CD4-positive, CD25-positive, alpha-beta regulatory T cell (primary cell): ENCODE measurements around the gene NR3C2. TPM values are rescaled to one million over a fixed set of nuclear protein-coding genes. Genes with fewer than 3 reads are reported as not detected.

Experiments
- ATAC-seq, 2 donors: fragments of 150-1000 bp; cut with Tn5 transposase; one replicate each; pipeline ENCODE4 v1.10.0; 2021; ENCODE audit warnings: low read depth in 2 of 2, moderate number of reproducible peaks in 2 of 2, moderate library complexity in 1 of 2
- DNase-seq, 3 donors: peaks; one replicate each; pipeline versions ENCODE4 v3.0.0 to v3.0.0-alpha.2; 2012 to 2022; ENCODE audit warnings: mixed read lengths in 1 of 3
- H3K27ac ChIP-seq: one replicate; pipeline ENCODE4 v1.7.0; 2013; ENCODE audit warnings: mild to moderate bottlenecking, low read length; ENCODE audit not compliant: insufficient read depth, poor library complexity, severe bottlenecking
- H3K27me3 ChIP-seq: one replicate; pipeline ENCODE4 v1.7.0; 2013; ENCODE audit warnings: low read length; ENCODE audit not compliant: control insufficient read depth, insufficient read depth
- H3K36me3 ChIP-seq: one replicate; pipeline ENCODE4 v1.7.0; 2013; ENCODE audit warnings: mild to moderate bottlenecking, low read length, moderate library complexity; ENCODE audit not compliant: control insufficient read depth, insufficient read depth
- H3K4me1 ChIP-seq: 2 replicates; pipeline ENCODE4 v1.7.0; 2013; ENCODE audit warnings: mild to moderate bottlenecking, low read length; ENCODE audit not compliant: insufficient read depth, control insufficient read depth, poor library complexity, severe bottlenecking
- H3K4me3 ChIP-seq: one replicate; pipeline ENCODE4 v1.7.0; 2013; ENCODE audit warnings: low read depth, mild to moderate bottlenecking, low read length, moderate library complexity
- H3K9me3 ChIP-seq, 2 experiments: 1 replicate in 1 of 2; 2 replicates in 1 of 2; pipeline ENCODE4 v1.7.0; 2013; ENCODE audit warnings: low read length in 2 of 2, mild to moderate bottlenecking in 1 of 2, moderate library complexity in 1 of 2; ENCODE audit not compliant: control insufficient read depth in 2 of 2
- H3K27ac Mint-ChIP-seq, 3 donors: one replicate each; pipeline ENCODE4 v1.8.0; 2020 to 2022; ENCODE audit warnings: mild to moderate bottlenecking in 3 of 3, mixed read lengths in 3 of 3, moderate library complexity in 2 of 3
- H3K27me3 Mint-ChIP-seq: one replicate; pipeline ENCODE4 v1.8.0; 2022; ENCODE audit warnings: mild to moderate bottlenecking, mixed read lengths
- H3K36me3 Mint-ChIP-seq: one replicate; pipeline ENCODE4 v1.8.0; 2020; ENCODE audit warnings: mixed read lengths
- H3K4me1 Mint-ChIP-seq, 4 donors: one replicate each; pipeline ENCODE4 v1.8.0; 2020 to 2022; ENCODE audit warnings: mixed read lengths in 4 of 4, mild to moderate bottlenecking in 1 of 4
- H3K4me3 Mint-ChIP-seq, 4 donors: one replicate each; pipeline ENCODE4 v1.8.0; 2020 to 2022; ENCODE audit warnings: mild to moderate bottlenecking in 4 of 4, mixed read lengths in 4 of 4, moderate library complexity in 3 of 4
- H3K9me3 Mint-ChIP-seq, 7 donors: one replicate each; pipeline ENCODE4 v1.8.0; 2020 to 2022; ENCODE audit warnings: mixed read lengths in 7 of 7, mild to moderate bottlenecking in 3 of 7, moderate library complexity in 2 of 7
- polyA plus RNA-seq, 4 donors: library from polyadenylated mRNA; unstranded; fragments of 300-500 nt; fragmentation: Illumina TruSeq; gene quantifications; one replicate each; pipeline ENCODE4 v1.2.3, GENCODE V29; 2021
- total RNA-seq: library from RNA; stranded (reverse); gene quantifications from one replicate; pipeline ENCODE4 v1.2.3, GENCODE V29; 2022

Gene NR3C2
- total and polyA plus RNA-seq, 5 donors from 2014 or later = 1.2 to 16.1 (median 3.2) TPM

- ATAC-seq = no peak
- peaks cover 18 to 74% (median 43%) of the 10 kb centered on the region in 4 donors for H3K4me1 Mint-ChIP-seq
- H3K4me3 ChIP-seq = peak overlapping the region; percentile 60
- peak in 1 of 3 donors; percentile 9 for DNase-seq
- H3K27ac ChIP-seq = no peak overlapping the region
- peaks cover 18% of the 10 kb centered on the region for H3K36me3 Mint-ChIP-seq
- peaks cover 0 to 3% (median 0%) of the 10 kb centered on the region in 7 donors for H3K9me3 Mint-ChIP-seq
- peak overlapping the region in 3 of 4 donors; percentile 53 to 67 (median 66) for H3K4me3 Mint-ChIP-seq
- H3K9me3 ChIP-seq = no peaks in the 10 kb centered on the region
- peaks cover 7% of the 10 kb centered on the region for H3K36me3 ChIP-seq
- peaks cover 17% of the 10 kb centered on the region for H3K4me1 ChIP-seq
- H3K27me3 ChIP-seq = no peaks in the 10 kb centered on the region
- H3K27me3 Mint-ChIP-seq = peaks cover 14% of the 10 kb centered on the region
- H3K27ac Mint-ChIP-seq = no peak overlapping the region
Measured at GRCh38 chr4:148434075-148434773, 8.0 kb downstream of the NR3C2 start.

DNA sequence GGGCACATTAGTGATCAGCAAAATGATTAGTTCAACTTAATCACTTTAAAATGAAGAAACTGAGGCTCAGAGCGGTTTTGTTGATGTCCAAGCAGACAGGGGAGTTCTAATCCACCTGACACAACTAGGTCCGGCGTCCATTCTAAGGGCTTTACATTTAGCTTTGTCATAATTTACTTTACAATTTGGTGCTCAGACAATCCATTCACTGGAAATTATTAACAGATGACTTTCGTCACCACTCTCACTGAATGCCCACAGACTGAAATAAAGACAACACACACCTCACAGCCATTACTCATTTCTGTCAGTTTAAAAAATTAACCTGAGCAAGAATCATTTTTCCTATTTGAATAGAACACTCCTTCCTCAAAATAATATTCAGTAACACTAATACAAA, 10.8 kb downstream of the NR3C2 start:
- Mint-ChIP-seq H3K9me3 (peaks cover 0 to 3% (median 0%) of the 10 kb centered on the region in 7 donors), H3K4me3 (peak overlapping the region in 1 of 4 donors; percentile 10), H3K36me3 (peaks cover 15% of the 10 kb centered on the region), H3K27ac (no peak overlapping the region), H3K4me1 (peaks cover 18 to 80% (median 44%) of the 10 kb centered on the region in 4 donors), H3K27me3 (peaks cover 10% of the 10 kb centered on the region)
- Histone ChIP-seq H3K27me3 (no peaks in the 10 kb centered on the region), H3K9me3 (no peaks in the 10 kb centered on the region), H3K4me1 (peaks cover 15% of the 10 kb centered on the region), H3K27ac (no peak overlapping the region), H3K36me3 (peaks cover 7% of the 10 kb centered on the region), H3K4me3 (no peak overlapping the region)
- ATAC-seq = no peak
- no peak for DNase-seq

- Histone ChIP-seq H3K4me1 (peaks cover 15% of the 10 kb centered on the region), H3K27ac (no peak overlapping the region), H3K4me3 (no peak overlapping the region), H3K9me3 (no peaks in the 10 kb centered on the region), H3K27me3 (no peaks in the 10 kb centered on the region), H3K36me3 (peaks cover 3% of the 10 kb centered on the region)
- Mint-ChIP-seq H3K9me3 (peaks cover 0 to 3% (median 0%) of the 10 kb centered on the region in 7 donors), H3K4me3 (no peak overlapping the region), H3K27ac (no peak overlapping the region), H3K36me3 (peaks cover 10% of the 10 kb centered on the region), H3K27me3 (peaks cover 10% of the 10 kb centered on the region), H3K4me1 (peaks cover 18 to 79% (median 43%) of the 10 kb centered on the region in 4 donors)
- no peak for ATAC-seq
- DNase-seq = no peak
Measured at GRCh38 chr4:148430854-148431253, 11.4 kb downstream of the NR3C2 start.

- ATAC-seq (no peak), DNase-seq (no peak)
- no peaks in the 10 kb centered on the region for H3K9me3 ChIP-seq
- Mint-ChIP-seq H3K4me1 (peaks cover 12 to 78% (median 36%) of the 10 kb centered on the region in 4 donors), H3K9me3 (peaks cover 0 to 3% (median 0%) of the 10 kb centered on the region in 7 donors), H3K4me3 (no peak overlapping the region), H3K36me3 (no peaks in the 10 kb centered on the region), H3K27ac (peak overlapping the region in 1 of 3 donors; percentile 43), H3K27me3 (peaks cover 10% of the 10 kb centered on the region)
- H3K27ac ChIP-seq = no peak overlapping the region
- no peak overlapping the region for H3K4me3 ChIP-seq
- H3K4me1 ChIP-seq = peaks cover under 1% of the 10 kb centered on the region
- no peaks in the 10 kb centered on the region for H3K36me3 ChIP-seq
- no peaks in the 10 kb centered on the region for H3K27me3 ChIP-seq
Measured at GRCh38 chr4:148429206-148429605, 13.0 kb downstream of the NR3C2 start.

DNA sequence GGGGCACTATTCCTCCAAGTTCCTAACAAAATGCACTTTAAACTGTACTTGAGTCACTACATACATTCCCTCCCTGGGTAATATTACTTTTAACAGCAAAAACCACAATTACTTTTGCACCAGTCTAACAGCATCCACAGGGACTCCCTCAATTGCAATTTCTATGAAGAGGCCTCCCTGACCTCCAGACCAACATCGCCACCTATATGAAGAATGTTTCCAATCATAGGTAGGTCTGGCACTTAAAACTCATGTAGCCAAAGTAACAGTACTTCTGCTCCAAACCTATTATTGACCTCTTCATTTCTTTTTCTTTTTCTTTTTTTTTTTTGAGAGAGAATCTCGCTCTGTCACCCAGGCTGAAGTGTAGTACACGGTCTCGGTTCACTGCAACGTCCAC, 15.6 kb downstream of the NR3C2 start:
- H3K27ac Mint-ChIP-seq = no peak overlapping the region
- H3K4me1 ChIP-seq = no peaks in the 10 kb centered on the region
- H3K9me3 Mint-ChIP-seq = peaks cover 0 to 4% (median 0%) of the 10 kb centered on the region in 7 donors
- no peaks in the 10 kb centered on the region for H3K27me3 ChIP-seq
- no peaks in the 10 kb centered on the region for H3K9me3 ChIP-seq
- peaks cover 10 to 78% (median 39%) of the 10 kb centered on the region in 4 donors for H3K4me1 Mint-ChIP-seq
- H3K36me3 ChIP-seq = no peaks in the 10 kb centered on the region
- DNase-seq (no peak), ATAC-seq (no peak)
- peaks cover 15% of the 10 kb centered on the region for H3K27me3 Mint-ChIP-seq
- H3K4me3 ChIP-seq = no peak overlapping the region
- no peaks in the 10 kb centered on the region for H3K36me3 Mint-ChIP-seq
- H3K4me3 Mint-ChIP-seq = no peak overlapping the region
- H3K27ac ChIP-seq = no peak overlapping the region

GRCh38 chr4:148425327-148426110, 16.7 kb downstream of the NR3C2 start:
- Histone ChIP-seq H3K27ac (no peak overlapping the region), H3K36me3 (no peaks in the 10 kb centered on the region), H3K4me1 (no peaks in the 10 kb centered on the region), H3K4me3 (no peak overlapping the region), H3K9me3 (no peaks in the 10 kb centered on the region), H3K27me3 (no peaks in the 10 kb centered on the region)
- peak overlapping the region in 1 of 4 donors; percentile 6 for H3K4me3 Mint-ChIP-seq
- H3K36me3 Mint-ChIP-seq = no peaks in the 10 kb centered on the region
- H3K27ac Mint-ChIP-seq = peak overlapping the region in 2 of 3 donors; percentile 5 to 12
- H3K27me3 Mint-ChIP-seq = peaks cover 15% of the 10 kb centered on the region
- DNase-seq = no peak
- no peak for ATAC-seq
- peaks cover 5 to 74% (median 33%) of the 10 kb centered on the region in 4 donors for H3K4me1 Mint-ChIP-seq
- peaks cover 0 to 2% (median 0%) of the 10 kb centered on the region in 7 donors for H3K9me3 Mint-ChIP-seq

GRCh38 chr4:148420397-148420796, 21.8 kb downstream of the NR3C2 start:
- no peak overlapping the region for H3K27ac Mint-ChIP-seq
- H3K4me1 Mint-ChIP-seq = peaks cover 13 to 73% (median 34%) of the 10 kb centered on the region in 4 donors
- no peaks in the 10 kb centered on the region for H3K9me3 ChIP-seq
- DNase-seq (no peak), ATAC-seq (no peak)
- no peak overlapping the region for H3K4me3 ChIP-seq
- no peak overlapping the region for H3K27ac ChIP-seq
- H3K36me3 ChIP-seq = no peaks in the 10 kb centered on the region
- H3K27me3 ChIP-seq = no peaks in the 10 kb centered on the region
- H3K27me3 Mint-ChIP-seq = peaks cover 5% of the 10 kb centered on the region
- H3K9me3 Mint-ChIP-seq = peaks cover 0 to 2% (median 0%) of the 10 kb centered on the region in 7 donors
- no peak overlapping the region for H3K4me3 Mint-ChIP-seq
- H3K36me3 Mint-ChIP-seq = no peaks in the 10 kb centered on the region
- H3K4me1 ChIP-seq = no peaks in the 10 kb centered on the region
